NCI-H526 (cell line): ENCODE data around the gene EIF4EBP2.

Experiments used
- DNase-seq, 2 experiments: peaks; one replicate each; lab custom pipeline; 2025; lab: John Stamatoyannopoulos, UW

EIF4EBP2 gene, protein sequence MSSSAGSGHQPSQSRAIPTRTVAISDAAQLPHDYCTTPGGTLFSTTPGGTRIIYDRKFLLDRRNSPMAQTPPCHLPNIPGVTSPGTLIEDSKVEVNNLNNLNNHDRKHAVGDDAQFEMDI

DNA sequence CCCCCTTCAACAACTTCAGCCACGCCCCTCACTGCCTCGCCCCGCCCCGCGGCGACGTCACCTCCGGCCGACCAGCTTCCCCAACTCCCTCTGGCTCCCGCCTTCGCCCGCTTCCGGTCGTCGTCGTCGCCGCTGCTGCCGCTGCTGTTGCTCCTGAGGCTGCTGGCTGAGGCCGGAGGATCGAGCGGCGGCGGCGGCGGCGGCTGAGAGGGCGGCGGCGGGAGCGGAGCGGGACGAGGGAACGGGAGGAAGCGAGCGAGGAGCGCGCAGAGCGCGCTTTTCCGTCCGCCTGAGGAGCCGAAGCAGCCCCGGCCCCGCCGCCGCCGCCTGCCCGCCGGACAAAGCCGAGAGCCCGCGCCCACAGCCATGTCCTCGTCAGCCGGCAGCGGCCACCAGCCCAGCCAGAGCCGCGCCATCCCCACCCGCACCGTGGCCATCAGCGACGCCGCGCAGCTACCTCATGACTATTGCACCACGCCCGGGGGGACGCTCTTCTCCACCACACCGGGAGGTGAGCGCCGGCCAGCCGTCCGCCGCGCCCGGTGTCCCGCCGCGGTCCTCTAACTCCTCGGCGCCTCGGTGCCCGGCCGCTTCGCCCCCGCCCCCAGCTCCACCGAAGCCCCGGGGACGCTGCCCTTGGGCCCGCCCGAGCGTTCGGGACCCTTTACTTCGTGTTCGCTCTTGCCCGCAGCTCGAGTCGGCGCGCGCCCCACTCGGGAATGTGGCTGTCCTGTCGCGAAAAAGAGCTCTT is at the start of gene EIF4EBP2:
EIF4EBP2 (plus strand) TSS at position 110 of the 751 bp plus-strand sequence; CDS start at position 367, 257 bp downstream.
- DNase-seq = peak; percentile 77 to 93

DNA sequence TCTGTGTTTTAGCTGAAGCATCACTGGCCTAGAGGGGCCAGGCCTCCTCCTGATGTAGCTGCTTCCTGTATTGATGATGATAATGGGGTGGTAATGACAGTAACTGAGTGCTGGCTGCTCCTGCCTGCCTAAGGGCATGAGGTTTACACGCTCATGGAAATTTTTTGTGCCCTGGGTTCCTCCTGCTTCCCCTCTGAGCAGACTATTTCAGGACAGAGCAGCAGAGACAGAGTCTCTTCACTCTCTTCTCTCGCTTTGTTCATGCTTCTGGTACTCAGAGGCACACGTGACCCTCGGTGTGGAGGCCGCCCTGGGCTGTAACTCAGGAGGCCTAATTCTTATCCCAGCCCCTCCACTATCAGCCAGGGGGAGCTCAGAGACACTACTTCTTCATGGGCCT is 49.4 kb upstream of the EIF4EBP2 start:
- no peak for DNase-seq

DNA sequence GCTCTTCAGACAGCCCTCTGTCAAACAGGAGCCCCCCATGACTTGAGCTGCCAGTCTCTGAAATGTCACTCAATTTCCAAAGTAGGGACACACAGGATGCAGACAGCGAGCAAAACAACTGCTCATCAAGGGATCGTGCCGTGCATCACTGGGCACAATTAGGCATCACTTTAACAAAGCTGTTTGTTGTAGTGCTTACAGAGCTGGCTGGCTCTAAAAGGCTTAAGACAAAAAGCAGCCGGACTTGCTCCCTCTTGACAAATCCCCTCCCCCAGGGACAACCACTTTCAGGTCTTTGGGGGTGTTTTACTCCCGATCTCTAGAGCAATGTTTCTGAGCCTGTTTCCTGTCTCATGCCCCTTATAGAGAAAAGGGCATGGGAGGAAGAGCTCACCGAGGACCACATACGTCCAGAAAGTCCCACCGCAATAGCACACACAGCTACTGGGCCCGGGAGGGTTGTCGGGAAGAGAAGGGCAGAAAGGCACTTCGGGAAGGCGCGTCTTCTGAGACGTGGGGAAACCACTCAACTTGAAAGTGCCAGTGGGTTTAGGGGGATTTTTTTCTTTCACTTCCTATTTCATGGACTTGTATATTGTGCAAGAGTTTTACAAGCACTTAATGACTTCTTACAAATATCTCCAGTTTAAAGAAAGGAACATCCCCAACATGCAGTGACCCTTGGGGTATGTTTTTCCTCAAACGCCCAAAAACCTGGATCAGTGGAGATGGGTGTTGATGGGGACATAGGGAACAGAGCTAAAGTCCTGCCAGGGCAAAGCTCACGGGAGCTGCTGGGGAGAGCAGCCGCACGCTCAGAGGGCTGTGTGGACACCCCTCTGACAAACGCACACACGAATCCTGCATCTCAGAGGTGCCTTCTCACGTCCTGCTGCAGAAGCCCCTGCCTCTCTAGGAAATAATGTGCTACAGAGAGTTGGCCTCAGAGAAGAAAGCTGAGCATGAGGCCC is 48.6 kb upstream of the EIF4EBP2 start:
- DNase-seq = no peak

DNA sequence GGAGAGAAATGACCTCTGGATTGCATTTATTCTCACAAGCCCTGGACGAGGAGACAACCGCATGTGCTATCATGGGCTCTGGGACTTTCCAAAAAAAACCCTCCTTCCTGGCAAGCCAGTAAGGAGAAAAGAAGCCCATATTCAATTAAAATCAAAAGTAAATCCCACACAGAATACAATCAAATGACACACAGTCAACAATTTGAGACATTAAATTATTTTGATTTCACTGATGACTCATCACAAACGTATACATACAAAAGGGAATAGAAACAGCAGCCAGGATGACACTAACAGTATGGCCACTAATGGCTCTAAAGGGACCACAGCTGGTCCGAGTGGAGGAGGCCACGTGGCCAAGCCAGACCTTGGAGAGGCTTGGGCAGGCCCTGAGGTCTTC is 46.4 kb upstream of the EIF4EBP2 start:
- DNase-seq = no peak

DNA sequence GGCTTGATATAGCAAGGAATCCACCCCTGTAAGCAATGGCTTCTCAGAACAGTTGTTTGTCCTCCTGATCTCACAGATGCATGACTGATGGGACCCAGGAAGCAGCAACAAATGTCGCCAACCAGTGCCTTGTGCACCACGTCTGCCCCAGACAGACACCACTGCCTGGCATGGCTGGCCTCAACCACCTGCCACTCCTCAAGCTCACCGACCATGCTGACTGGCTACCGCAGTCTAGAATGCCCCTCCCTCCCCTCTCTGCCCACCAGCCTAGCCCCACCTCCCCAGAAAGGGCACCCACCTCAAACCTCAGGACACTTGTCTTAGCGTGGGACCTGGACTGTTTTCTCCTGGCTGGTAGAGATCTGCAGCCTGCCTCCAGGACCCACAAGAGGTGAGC is 45.5 kb upstream of the EIF4EBP2 start:
- DNase-seq = no peak

DNA sequence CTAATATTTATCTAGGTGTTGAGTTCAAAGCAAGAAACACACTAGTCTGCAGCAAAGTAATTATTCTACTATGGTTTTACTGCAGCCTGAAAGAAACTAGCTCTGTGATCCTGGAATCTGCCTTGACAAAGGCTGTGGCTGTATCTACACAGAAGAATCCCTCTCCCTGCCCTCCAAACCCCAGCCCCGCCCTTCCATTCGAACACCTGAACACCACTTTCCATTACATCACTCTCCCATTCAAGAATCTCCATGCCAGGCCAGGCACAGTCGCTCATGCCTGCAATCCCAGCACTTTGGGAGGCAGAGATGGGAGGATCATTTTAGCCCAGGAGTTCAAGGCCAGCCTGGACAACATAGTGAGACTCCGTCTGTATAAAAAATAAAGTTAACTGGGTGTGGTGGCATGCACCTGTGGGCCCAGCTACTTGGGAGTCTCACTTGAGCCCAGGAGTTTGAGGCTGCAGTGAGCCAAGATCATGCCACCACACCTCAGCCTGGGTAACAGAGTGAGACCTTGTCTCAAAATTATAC is 44.9 kb upstream of the EIF4EBP2 start:
- no peak for DNase-seq

DNA sequence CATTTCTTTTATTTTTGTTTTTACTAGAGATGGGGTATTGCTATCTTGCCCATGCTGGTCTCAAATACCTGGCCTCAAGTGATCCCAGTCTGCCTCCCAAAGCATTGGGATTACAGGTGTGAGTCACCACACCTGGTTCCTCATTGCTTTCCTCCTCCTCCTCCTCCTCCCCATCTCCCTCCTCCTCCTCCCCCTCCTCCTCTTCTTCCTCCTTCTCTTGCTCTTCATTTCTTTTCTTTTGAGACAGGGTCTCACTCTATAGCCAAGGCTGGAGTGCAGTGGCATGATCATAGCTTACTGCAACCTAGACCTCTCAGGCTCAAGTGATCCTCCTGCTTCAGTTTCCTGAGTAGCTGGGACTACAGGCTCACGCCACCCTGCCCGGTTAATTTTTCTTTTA is 43.7 kb upstream of the EIF4EBP2 start:
- no peak for DNase-seq

DNA sequence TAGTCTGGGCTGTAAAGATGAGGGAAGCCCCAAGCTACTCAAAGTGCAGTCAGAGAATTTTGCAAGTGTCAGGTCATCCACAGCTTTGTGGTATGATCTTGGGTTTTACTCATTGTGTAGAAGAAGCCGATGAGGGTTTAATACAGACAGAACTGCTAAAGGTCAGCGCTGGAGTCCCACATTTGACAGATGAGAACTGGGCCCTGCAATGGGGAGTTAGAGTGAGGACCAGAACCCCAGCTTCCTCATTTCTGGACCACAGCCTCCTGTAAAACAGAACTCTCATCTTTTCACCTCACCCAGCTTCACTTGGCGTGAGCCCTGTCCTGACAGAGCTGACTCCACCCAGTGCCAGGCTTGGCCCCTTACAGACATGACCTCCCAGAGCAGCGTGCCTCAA is 41.6 kb upstream of the EIF4EBP2 start:
- no peak for DNase-seq

DNA sequence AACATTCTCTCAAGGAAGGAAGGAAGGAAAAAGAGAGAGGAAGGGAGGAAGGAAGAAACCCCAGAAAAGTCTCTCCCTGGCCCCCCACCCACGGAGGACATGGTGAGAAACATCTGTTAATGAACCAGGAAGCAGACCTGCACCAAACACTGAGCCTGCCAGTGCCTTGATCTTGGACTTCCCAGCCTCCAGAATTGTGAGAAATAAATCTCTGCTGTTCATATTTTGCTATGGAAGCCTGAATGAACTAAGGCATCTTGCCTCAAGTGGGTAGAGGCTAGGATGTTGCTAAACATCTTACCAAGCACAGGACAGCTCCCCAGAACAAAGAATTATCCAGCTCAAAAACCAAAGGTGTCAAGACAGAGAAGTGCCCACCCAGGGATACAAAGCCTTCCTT is 40.7 kb upstream of the EIF4EBP2 start:
- DNase-seq = no peak

DNA sequence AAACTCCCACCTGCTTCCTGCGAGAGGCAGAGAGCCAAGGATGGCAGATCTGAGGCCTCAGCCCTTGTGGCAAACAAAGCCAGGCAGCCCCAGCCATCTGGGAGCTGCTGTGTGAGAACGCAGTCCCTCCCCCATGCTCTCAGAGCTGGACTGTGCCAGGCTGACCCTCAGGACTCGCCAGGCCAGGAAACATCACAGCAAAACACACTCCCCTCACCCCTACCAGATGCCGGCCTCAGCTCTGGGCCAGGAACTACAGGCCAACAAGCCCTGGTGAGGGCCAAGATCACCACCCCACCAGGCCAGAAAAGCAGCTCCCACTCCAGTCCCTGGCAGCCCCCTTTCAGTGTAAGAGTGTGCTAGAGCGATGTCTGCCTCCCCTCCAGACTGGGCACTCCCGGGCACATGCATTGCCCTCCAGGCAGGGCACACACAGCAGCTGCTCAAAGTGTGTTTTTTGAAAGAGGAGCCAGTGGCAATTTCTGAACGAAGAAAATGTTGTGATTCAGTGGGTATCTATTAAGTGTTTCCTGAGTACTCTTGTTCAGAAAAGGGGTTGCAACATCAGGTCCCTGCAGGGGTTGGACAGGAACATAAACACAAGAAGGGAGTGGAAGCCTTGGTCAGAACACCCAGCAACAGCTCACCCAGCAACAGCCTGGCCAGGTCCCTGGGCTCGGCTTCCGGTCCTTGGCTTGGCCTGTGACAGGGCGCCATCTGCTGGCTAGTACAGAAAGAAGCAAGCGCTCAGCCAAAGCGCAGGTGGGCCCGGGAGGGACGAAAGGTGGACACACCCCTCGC is 39.8 kb upstream of the EIF4EBP2 start:
- DNase-seq = peak; percentile 34 to 84

DNA sequence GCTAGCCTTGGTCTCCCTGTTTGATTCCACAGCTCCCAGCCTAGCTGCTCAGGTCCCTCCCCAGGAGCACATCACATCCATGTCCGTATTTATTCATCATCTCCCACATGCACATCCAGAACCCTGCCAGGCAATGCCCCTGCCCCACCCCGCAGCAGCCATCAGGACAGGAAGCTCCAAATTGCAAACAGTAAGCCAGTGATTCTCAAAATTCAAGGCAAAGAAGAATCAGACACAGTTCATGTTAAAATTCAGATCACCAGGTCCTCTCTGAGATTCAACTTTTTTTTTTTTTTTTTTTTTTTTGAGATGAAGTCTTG is 39.2 kb upstream of the EIF4EBP2 start:
- no peak for DNase-seq

DNA sequence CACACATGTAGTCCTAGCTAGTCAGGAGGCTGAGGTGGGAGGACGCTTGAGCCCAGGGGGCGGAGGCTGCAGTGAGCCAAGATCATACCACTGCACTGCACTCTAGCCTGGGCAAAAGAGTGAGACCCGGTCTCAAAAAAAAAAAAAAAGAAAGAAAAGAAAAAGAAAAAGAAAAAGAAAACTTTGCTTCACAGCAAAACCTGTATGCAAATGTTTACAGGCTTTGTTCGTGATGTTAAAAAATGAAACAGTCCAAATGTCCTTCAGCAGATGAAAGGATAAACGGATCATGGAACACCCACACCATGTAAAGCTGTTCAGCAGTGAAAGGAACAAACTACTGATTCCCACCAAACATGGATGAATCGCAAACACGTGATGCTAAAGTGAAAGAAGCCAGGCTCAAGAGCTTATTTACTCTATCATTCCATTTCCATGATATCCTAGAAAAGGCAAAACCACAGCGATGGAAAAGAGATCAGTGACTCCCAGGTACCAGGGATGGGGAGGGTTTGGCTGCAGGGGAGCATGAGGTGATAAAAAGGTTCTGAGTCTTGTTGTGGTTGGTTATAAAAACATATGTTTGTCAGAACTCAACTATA is 36.6 kb upstream of the EIF4EBP2 start:
- DNase-seq = no peak

DNA sequence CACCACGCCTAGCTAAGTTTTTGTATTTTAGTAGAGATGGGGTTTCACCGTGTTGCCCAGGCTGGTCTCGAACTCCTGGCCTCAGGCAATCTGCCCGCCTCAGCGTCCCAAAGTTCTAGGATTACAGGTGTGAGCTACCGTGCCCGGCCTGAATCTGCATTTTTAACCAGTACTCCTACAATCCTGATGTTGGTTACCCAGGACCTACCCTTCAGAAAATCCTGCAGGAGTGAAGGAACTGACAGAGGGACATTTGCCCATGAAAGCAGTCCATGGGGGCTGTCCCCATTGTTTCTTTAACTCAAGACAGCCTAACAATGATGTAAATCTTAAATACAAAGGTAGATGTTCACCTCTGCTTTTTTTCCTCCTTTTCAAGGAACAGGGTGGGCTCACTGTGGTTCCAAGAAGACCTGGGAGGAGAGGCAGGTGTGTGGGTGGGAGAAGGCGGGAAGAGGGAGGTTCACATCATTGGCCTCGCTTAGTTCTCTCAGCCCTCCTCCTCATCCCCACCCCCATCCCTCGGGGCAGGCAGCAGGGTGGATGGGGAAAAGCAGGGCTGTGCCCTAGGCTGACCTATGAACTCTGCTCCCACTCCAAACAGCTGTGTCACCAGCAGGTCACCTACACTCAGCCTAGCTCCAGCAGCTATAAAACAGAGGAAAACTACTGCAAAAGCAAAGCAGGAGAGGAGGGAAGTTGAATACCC is 35.0 kb upstream of the EIF4EBP2 start:
- no peak for DNase-seq

DNA sequence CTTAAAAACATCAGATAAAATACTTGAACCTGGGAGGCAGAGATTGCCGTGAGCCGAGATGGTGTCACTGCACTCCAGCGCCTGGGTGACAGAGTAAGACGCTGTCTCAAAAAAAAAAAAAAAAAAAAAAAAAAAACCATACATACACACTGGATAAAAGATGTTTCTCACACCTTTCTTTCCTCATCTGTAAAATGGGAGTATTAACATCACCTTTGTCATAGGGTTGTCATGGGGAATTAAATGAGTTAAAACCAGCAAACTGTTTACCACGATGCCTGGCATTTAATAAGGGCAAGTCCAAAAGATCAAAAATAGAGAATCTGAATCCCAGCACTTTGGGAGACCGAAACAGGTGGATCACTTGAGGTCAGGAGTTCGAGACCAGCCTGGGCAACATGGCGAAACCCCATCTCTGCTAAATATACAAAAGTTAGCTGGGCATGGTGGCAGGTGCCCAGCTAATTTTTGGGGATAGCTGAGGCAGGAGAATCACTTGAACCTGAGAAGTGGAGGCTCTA is 34.4 kb upstream of the EIF4EBP2 start:
- DNase-seq = no peak

DNA sequence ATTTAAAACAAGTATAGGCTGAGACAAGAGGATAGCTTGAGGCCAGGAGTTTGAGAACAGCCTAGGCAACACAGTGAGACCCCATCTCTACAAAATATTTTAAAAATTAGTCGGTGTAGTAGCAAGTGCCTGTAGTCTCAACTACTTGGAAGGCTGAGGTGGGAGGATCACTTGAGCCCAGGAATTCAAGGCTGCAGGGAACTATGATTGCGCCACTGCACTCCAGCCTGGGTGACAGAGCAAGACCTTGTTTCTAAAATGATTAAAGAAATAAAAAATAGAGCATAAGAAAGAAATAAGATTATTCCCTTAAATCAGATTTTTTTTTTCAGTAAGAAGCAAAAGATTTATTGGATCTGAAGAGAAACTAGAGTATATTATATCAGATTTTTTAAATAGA is 33.2 kb upstream of the EIF4EBP2 start:
- DNase-seq = no peak

DNA sequence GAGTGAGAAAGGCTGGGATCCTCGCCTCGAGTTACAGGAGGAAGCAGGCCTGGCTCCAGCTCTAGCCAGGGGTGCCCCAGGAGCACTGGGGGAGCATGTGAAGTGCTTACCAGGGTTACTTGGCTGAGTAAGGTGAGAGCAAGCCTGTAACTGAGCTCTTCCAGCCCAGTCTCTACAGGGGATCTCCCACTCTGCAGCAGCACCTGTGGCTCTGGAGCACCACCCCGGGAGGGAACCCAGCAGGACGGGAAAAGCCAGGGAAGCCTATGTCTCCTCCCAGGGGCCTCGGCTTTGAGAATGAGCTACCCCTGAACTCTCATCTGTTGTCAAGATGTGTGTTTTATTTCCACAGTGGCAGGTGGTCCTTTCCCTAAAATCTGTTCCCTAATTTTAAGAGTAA is 32.1 kb upstream of the EIF4EBP2 start:
- no peak for DNase-seq

DNA sequence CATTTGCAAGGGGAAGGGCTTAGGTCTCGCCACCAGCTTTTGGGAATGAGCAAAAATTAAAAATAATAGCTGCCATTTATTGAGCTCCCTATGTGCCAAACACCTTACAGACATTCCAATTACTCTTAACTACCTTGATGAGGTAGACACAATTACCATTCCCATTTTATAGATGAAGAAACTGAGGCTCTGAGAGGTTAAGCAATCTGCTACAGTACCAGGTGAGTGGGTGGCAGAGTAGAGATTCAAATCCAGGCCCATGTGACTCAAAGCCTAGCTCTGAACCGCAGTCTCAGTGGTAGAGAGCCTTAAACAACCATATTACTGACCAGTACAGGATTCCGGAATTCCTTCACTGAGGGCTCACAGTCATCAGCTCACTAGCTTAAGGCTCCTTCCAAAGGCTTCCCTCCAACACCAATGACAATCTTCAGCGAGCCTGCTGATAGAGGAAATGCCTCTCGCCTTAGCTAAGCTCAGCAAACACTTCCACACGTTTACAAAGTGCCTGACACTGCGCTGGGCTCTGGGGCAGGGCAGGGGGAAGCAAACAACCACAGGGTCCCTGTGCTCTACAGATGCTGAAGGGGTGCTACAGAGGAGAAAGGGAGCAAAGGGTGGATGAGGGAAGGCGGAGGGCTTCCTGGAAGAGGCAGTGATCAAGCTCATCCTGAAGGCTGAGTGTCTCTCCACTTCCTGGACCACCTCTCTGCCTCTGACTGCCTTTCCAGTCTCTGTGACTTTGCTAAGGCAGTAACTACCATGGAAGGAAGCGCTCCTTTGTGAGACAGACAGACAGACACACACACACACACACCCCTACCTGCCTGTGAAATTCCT is 28.9 kb upstream of the EIF4EBP2 start:
- no peak for DNase-seq

DNA sequence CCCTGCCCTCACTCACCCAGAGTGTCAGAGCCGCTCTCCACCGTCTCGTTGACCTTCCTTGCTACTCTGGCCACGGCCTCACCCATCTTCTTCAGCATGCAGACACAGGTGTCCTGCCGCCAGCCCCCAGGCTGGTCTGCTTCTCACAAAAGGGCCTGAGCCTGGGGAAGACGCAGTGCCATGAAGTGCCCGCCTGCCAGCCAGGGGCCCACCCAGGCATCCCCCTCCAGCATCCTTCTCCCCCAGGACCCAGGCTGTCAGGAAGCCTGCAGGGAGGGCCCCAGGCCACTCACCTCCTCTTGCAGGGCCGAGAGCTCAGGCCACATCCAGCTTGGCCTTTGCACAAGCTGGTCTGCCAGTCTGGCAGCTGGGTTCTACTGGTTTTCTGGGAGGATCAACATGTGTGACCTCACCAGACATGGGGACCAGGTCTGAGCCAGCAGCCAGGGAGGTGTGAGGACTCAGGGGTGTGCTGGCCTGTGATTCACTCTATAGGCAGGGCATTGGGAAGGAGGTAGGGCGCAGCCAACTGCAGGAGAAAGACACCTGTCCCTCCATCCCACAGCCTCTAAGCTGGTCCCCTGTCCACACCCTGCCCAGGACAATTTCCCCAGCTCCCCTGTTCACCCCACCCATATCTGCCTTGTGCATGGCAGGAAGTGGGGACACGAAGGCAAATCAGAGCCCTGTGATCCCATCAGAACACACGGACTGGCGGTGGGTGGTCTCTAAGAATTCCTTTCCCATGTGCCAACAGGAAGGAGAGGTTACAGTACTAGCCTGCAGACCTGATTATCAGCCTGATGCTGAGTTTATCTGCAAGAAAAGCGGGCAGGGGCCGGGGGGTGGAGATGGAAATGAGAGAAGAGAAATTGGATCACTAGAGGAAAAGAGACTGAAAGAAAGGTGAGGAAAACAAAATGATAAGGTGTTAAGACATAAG is 27.2 kb upstream of the EIF4EBP2 start:
- DNase-seq = no peak

DNA sequence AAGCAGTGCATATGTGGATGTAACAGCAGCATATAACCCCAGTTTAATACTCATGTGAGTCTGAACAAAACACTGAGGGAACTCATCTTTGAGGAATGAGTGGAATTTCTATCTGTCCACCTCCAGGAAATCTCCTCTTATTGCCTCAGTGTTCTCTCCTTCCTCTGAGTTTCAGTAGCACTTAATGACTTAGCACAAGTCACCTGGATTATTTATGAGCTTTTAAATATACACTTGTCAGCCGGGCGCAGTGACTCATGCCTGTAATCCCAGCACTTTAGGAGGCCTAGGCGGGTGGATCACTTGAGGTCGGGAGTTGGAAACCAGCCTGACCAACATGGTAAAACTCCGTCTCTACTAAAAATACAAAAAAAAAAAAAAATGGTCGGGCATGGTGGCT is 25.8 kb upstream of the EIF4EBP2 start:
- DNase-seq = no peak
